ENCODE measurements around the gene IMPDH2.

The IMPDH2 gene

DNA sequence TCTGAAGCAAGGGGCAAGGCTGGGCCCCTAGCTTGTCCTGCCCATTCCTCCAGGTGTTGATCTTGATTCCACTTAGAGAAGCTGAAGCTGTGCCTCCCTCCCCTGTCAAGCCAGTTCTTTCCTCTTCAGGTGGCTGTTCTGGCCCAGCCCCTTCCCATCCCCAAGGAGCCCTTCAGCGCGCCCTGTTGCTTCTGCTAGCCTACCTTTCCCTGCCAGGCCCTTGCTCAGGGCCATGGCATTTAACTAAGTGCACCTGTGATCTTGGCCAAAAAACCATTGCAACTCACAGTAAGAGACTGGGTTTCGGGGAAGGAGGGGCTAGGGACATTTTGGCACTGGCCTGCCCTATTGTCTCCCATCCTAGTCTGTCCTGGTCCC, 23.9 kb downstream of the IMPDH2 start:
- no peak for DNase-seq

DNA sequence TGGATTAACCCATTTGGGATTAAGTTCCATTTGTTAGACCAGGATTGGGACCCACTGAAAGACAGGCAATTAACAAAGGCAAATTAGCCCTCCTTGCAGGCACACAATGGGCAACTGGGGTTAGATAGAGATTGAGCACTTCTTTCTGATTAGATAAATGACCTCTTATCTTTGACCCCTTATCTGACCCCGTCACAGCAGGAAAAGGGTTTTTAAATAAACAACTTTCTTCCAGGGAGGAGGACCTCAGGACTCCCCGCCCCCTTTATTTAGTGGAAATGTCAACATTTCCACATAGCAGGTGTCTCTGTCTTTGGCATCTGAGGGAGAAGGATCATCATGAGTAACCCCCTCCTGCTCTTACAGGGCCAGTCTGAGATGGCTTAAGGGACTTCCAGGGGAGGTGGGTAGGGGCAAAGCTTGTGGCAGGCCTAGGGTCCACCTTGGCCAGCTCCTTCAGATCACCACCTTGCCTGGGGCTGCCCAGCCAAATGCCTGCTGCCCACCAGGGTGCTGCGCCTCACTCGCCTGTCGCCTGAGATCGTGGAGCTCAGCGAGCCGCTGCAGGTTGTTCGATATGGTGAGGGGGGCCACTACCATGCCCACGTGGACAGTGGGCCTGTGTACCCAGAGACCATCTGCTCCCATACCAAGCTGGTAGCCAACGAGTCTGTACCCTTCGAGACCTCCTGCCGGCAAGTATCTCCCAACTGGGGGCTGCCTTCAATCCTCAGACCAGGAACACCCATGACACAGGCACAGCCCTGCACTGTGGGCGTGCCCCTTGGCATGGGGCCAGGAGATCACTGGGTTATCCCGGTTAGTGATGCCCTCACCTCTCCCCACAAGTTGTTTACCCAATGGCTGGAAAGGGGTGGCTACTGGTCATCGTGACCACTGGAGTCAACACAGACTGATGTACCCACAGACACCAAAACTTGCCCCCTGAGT, 24.6 kb downstream of the IMPDH2 start:
- DNase-seq: no peak

DNA sequence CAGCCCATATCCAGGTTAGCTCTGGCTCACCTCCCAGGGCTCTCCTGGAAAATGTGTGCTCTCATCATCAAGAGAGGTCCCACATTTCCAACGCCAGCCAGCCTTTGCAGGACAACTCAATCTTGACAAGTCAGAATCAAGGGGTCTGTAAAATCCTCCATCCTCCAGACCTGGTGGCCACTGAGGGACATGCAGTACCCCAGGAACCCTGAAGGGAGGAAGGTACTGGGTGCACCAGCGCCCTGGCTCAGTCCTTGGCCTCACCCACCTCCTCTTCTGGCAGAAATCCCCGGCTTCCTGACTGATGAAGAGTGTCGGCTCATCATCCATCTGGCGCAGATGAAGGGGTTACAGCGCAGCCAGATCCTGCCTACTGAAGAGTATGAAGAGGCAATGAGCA, 28.0 kb downstream of the IMPDH2 start:
- no peak for DNase-seq

DNA sequence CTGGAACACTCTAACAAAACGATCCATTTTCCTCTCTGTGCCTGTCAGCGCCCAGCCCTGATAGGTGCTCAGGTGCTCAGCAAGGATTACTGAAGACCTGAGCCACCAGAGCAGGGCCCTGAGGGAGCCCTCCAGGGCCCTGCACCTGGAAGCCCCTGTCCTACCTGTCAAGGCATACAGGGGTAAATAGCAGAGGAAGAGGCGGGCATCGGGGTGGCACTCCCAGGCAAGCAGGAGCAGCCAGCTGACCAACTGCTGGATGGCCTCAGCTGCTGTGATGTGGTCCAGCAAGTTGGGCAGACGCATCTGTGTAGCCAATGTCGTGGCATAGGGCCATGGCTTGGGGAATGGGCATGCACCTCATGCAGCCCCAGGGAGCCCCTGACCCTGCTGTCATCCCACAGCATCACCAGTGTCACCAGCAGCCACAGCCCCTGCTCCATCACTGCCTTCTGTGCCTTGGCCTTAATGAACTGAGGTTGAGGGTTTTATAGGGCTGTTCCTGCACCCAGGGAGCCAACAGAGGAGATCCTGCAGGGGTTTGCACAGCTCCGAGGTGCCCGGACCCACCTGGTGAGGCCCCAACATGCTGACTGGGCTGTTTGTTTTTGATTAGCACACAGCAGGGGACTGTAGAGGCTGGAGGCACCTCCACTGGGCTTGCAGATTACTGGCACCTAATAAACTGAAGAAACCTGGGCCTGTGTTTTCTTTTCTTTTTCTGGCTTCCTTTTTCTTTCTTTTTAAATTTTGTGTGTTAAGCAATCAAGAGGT, 29.9 kb downstream of the IMPDH2 start:
- no peak for DNase-seq

DNA sequence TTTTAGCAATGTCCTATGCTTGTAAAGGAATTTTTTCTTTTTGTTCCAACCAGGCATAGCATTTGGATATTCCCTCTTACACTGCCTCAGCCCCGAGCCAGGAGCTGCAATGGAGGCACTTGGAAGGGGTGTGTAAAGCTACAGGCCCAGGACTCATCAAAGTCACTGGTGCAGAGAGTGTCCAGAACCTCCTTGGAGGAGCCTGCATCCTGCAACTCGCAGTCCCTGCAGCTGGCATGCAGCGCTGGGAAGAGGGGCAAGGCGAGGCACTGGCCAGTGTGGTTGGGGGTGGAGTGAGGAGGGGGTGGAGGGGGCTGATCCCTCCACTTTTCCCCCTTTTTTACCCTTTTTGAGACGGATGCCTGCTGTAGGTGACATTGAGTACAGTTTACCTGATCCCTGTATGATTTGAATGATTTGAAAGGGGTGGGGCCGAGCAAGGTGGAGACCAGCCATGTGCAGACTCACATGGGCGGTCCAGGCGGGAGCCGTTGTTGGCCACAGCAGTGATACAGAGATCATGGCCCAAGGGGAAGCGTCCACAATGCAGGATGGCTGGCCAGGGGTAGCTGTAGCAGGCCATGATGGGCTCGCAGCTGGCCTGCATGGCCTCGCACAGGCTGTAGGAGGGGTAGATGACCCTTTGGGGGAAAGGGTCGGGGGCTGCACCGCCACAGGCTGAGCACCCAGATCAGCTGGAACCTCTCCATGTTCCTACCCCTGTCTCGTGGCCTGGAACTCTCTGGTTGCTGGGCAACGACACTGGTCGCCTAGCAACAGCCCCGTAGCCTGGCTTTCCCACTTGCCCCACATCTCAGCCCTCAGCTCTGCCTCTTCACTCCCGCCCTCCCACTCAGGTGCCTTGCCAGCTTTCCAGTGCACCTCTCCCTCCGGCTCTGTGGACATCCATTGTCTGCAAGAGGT, 31.2 kb downstream of the IMPDH2 start:
- DNase-seq: no peak

DNA sequence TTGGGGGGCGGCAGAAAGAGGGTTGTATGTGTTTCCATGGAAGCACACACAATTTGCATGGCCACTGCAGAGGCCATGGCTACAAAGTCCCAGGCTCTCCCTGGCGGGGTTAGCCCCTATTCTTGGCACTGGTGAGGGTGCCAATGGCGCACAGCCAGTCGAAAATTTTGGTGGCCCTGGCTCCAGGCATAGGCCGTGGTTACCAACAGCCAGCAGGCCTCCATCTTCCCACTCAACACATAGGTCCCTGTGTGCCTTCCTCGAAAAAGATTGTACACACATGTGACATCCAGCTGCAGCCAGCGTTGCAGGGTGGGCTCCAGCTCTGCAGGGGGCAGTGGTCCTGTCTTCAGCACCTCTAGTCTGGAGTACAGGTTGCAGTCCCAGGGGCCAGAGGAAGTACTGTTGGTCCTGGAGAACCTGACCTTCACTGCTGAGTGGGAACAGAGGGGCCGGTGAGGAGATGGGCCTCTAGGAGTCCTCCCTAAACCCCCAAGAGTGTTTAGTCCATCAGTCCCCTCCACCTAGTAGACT, 32.0 kb downstream of the IMPDH2 start:
- no peak for DNase-seq

DNA sequence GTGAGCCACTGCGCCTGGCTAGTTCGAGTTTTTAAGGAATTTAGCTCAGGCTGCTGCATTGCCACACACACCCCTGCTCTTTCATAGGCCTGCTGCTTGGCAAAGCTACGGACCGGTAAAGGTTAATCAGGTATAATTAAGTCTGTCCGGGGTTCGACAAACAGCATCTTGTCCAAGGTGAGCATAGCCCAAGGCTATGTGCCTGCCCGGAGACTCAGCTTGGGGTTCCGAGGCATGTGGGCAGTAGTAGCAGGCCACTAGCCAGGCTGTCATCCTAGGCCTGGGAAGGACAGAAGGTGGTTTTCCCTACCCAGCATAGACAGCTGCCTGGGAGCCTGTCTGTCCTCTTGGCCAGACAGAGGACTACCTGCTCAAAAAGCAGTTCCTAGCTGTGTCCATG, 32.6 kb downstream of the IMPDH2 start:
- no peak for DNase-seq

DNA sequence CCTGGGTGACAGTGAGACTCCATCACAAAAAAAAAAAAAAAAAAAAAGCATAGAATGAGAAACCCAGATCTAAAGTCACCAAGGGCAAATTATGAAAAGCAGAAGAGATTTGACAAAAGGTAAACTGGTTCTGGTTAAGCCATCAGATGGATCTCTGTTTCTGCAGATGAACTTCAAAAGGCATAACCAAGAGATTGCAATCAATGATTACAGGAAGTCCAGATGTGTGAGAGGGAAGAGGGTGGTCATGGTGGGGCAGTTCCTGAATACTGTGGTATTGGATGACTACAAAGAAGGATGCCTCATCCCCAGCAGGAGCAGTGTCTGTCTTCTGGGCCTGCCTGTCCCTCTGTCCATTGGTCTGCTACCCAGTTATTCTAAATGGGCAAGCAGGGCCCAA, 35.4 kb downstream of the IMPDH2 start:
- DNase-seq: no peak

DNA sequence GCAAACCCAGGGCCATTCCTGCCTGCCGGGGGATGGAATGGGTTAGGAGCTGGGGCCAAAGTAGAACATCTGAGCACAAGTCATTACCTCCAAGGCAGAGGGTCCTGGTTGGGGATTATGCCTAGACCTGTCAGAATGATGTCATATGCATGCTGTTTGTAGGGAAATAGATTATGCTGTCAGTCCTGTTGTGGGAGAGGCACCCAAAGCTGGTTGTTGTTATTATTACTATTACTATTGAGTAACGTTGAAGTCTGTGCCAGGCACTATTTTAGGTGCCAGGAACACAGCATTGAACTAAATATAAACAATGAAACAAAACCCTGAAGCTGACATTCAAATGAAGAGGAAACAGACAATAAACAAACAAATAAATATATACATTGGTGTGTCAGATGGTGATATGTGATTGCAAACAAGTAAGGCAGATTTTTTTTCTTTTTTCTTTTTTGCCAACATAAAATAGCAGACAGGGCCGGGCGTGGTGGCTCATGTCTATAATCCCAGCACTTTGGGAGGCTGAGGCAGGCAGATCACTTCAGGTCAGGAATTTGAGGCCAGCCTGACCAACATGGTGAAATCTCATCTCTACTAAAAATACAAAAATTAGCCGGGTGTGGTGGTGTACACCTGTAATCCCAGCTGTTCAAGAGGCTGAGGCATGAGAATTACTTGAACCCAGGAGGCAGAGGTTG, 37.2 kb downstream of the IMPDH2 start:
- no peak for DNase-seq

DNA sequence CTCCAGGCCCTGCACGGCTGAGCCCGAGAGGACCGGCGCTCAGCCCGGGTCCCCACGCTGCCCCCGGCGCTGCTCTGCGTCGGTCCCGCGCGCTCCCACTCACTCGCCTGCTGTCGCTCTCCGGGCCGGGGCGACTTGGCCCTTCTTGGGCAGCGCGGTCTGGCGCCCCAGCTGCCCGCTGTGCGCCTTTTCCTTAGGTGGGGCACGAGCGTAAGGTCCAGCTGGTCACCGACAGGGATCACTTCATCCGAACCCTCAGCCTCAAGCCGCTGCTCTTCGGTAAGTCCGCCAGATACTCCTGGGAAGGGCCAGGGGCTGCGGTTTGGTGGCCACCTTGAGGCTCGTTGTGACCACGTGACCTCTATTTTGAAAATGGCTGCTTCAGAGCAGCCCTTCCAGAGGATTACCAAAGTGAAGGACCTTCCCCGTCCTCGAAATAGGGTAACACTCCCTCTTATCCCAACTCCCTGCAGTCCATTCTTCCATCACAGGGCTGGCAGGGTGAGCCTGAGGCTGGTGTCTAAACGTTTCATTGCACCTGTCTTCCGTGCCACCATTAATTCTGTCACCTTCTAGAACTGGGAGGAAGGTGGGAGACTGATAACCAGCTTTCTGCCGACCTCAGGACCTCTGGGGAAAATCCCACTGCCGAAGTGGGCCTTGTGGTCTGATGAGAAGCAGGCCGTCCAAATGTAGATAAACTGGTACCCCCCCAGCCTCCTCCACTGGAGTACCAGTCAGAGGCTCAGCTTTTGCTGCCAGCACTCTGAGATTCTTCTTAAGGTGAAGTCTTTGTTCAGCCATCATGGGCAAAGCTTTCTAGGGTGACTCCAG, 38.3 kb downstream of the IMPDH2 start:
- peak; percentile 28 for DNase-seq

DNA sequence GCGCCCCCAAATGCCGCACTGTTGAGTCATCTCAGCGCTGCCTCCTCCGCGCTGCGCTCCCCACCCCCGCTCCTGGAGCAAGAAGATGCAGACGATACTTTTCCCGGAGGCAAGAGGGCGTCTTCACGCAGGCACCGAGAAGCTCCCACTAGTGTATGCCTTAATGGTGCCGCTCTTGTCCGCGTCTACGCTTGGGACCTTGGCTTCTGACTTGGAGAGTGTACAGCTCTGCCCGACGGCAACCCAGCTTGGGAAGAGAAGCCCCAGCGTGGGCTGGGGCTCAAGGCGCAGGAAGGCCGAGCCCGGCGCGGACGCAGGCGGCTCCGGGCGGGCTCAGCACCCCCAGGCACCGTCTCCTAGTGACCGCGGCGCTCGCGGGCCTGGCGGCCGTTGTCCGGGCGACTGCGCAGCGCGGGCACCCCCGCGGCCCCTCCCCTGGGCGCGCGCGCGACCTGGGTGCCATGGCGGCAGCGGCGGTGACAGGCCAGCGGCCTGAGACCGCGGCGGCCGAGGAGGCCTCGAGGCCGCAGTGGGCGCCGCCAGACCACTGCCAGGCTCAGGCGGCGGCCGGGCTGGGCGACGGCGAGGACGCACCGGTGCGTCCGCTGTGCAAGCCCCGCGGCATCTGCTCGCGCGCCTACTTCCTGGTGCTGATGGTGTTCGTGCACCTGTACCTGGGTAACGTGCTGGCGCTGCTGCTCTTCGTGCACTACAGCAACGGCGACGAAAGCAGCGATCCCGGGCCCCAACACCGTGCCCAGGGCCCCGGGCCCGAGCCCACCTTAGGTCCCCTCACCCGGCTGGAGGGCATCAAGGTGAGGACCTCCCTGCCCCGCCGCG, 39.2 kb downstream of the IMPDH2 start, which contains the start of gene P4HTM:
Gene P4HTM (plus strand): TSS at position 446 of the 840 bp plus-strand sequence. CDS start 16 bp downstream, at position 462.
- DNase-seq: peak; percentile 43

DNA sequence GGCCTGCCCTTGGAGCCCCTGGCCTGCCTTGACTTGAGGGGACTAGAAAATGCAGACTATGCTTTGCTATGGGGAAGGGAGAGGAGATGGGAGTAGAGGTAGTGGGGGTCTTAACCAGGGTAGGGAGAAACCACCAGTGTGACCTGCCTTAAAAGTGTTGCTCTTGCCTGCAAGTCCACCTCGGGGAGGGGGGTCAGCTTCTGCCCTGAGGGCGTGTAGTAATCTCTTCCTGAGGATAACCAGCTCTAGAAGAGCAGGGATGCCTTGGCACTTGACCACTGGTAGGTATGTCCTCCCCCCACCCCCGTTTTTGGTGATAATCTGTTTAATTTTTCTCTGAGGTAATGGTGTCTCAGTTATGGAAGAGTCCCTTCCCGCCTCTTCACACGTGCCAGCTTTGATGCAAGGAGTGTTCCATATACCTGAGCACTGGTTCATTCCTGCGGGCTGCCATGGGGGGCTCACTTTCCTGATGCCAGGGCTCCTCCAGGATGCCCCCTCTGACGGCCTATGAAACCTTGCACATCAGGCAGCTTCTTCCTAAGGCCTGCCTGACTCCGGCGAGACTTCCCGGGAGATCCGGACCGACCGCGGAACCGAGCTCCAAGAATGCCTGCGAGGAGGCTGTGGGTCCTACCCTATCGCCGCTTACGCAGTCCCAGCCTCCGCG, 39.9 kb downstream of the IMPDH2 start:
- no peak for DNase-seq

DNA sequence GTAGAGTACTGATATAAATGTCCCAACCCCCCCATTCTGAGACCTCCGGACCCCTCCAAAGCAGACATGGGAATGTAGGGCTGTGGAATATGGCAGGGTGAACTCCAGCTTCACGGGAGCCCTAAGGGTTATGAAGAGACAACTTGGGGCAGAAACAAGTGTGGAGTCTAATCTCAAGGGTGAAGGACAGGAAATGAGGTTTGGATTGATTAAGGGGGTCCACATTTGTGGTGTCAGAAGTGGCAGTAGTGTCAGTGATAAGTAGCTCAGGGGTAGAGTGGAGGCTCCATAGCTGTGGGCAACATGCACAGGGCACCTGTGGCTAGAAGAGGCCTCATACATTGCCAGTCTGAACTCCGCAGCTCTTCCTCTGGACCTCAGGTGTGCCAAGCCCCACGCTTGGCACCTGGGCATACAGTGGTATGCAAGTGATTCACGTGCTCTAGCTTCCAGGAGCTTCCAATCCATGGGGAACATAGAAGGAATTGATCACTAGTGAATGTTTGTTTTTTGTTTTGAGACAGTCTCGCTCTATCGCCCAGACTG, 43.3 kb downstream of the IMPDH2 start:
- no peak for DNase-seq

DNA sequence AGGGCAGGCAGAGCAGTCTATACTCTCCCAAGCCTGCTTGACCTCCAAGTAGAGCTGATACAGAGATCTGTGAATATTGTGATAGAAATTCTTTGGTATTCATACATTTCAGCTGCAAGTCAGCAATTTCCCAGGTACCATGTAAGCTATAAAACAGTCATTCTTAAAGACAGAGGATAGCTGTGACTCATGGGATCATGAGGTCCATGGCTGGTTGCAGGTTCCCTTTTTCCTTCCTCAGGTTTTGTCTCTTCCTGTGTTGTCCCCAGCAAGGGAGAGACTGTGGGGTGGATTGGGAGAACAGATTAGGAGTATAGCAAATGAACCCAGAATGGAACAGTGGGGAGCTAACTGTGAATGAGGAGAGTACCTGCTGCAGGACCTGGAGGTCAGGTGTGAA, 44.5 kb downstream of the IMPDH2 start:
- DNase-seq: no peak

DNA sequence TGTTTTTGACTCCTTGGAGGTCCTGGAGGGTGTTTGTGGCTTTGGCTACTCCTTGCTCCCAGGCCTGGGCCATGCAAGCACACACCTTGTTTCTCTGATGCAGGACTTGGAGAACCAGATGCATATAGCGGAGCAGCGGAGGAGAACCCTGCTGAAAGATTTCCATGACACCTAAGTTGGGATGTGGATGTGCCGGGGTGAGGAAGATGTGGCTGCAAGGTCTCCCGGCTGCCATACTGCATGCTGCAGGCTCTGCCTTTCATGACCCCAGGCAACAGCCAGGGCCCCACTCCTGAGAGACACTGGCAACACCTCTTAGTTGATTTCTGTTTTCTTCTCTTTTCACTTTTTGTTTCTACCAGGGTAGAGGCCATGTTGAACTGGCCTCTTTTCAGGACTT, 46.1 kb downstream of the IMPDH2 start:
- DNase-seq: no peak

DNA sequence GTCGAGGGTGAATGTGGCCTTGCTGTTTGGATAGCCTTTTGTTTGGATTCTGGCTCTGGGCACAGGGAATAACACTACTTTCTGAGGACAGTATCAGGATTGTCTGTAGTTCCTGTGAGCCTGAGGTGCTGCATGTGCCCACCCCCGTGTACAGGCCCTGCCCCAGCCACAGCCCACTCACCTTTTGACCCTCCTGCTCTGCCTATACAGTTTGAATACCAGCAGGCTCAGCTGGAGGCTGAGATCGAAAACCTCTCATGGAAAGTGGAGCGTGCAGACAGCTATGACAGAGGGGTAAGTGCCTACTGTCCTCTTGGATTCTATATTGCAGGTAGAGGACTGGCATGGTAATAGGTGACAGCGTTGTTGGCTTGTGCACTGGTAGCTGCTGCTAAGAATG, 46.5 kb downstream of the IMPDH2 start:
- no peak for DNase-seq

DNA sequence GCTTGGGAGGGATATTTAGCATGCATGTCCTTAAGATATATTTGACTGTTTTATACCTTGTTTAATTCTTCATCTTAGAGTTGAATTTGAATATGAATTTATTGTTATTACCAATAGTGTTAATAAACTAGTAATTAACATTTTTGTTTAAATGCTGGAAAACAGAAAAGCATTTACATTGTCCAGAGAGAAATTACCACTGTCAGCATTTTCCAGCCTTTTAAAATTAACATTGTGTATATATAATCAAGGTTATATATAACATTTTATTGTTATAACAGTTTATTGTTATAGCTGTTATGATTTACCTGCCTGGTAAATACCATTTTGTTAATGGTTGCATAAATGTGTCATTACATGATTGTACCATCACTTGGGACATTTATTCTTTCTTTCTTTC, 47.2 kb downstream of the IMPDH2 start:
- no peak for DNase-seq

DNA sequence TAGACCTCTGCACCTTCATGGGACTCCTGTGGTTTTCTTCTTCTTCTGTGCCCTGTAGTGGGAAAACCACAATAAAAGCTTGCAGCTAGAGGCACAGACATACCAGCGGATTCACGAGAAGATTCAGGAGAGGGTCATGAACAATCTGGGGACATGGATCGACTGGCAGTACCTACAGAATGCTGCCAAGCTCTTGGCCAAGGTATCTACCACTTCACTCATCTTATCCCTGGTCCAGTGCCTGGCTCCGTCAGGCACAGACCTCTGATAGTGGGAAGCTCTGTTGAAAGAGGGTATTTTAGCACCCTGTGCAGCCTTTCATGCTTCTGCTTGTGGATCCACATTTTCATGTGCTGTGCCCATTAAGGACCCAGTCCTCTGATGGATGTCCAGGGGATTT, 48.9 kb downstream of the IMPDH2 start:
- no peak for DNase-seq

DNA sequence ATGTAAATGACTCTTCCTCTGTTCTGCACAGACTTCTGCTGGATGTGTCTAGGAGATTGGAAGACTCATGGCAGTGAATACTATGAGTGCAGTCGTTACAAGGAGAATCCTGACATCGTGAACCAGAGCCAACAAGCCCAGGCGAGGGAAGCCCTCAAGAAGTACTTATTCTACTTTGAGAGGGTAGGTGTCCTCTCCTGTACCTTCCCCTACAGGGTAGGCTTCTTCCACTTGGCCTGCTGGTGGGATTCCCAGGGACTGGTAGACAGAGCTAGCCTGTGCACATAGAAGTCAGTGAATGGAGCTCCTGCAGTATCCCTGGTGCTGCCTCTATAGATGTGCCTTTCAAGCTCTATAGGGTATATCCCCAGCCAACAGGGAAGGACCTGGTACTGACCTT, 49.7 kb downstream of the IMPDH2 start:
- no peak for DNase-seq

All from KG1 (cell line).